GM15510 (cell line): ENCODE data around the gene POLR3GL.

Source experiments
- POLR2A ChIP-seq: IDR thresholded peaks from 3 replicates; pipeline ENCODE4 v1.6.1; 2011; ENCODE audit warnings: borderline replicate concordance; ENCODE audit not compliant: insufficient read length; ENCODE audit errors: extremely low read depth

Gene POLR3GL

GRCh38 chr1:145991735-145992412, 27.4 kb downstream of the POLR3GL start:
- peak; percentile 43 for TF ChIP-seq POLR2A

GRCh38 chr1:145992502-145992936, 28.0 kb downstream of the POLR3GL start:
- peak; percentile 7 for TF ChIP-seq POLR2A

- no peak for TF ChIP-seq POLR2A
Observed at GRCh38 chr1:145992958-145993617, 28.6 kb downstream of the POLR3GL start.

GRCh38 chr1:145993618-145994390, 29.3 kb downstream of the POLR3GL start:
- TF ChIP-seq POLR2A = no peak

GRCh38 chr1:145994391-145995120, 30.1 kb downstream of the POLR3GL start:
- TF ChIP-seq POLR2A = no peak

GRCh38 chr1:145995148-145995881, 30.8 kb downstream of the POLR3GL start:
- TF ChIP-seq POLR2A = no peak

GRCh38 chr1:145995964-145996432, 31.5 kb downstream of the POLR3GL start:
- TF ChIP-seq POLR2A = no peak

GRCh38 chr1:145996433-145997015, 32.0 kb downstream of the POLR3GL start, which contains the start of gene TXNIP:
TXNIP (minus strand) TSS chr1:145996579; CDS start chr1:145996266, 313 bp downstream.
- peak; percentile 77 for TF ChIP-seq POLR2A

GRCh38 chr1:145997016-145997717, 32.7 kb downstream of the POLR3GL start:
- peak; percentile 49 for TF ChIP-seq POLR2A

- no peak for TF ChIP-seq POLR2A
Observed at GRCh38 chr1:145997718-145998023, 33.2 kb downstream of the POLR3GL start.

- no peak for TF ChIP-seq POLR2A
Observed at GRCh38 chr1:145999321-146000024, 35.0 kb downstream of the POLR3GL start.

GRCh38 chr1:146001709-146002108, 37.2 kb downstream of the POLR3GL start:
- no peak for TF ChIP-seq POLR2A
